ENCODE data around the gene STUM.

Gene STUM

DNA sequence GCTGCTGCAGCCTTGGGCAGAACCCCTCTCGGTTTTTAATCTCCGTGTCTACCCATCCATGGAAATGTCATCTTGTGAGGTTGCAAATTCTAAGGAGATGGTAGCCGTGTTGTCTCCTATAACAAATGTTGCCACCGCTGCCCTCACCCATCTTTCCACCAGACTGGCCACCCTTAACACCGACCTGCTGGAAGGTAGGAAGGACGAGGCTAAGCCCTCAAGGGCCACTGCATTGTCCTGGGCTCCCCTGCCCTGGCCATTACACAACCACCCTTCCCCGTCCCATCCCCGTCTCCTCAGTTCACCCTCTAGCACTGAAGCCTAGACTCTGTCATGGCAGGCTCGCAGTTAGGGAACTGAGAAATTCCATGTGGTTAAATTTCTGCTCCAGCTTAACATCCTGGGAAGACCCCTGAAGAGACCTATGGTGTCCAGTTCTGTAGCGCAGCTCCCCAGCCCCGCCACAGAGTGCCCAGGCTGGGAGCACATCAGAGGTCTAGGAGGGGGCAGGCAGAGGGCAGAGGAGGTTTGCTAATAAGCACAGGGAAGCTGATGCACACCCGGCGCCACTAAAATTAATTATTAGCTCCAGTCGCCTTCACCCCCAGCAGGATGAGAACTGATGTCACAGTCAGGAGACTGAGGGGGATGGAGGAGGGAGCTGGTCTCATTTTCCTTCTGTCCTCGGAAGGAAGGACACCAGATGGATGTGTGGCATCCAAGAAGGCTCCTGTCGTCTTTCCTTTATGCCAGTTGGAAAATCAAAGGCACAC lies 38.3 kb downstream of the STUM start:
- no peak for TF ChIP-seq ZFX (IDR thresholded peaks at IDR 0.05)
- TF ChIP-seq, protein P1, sequence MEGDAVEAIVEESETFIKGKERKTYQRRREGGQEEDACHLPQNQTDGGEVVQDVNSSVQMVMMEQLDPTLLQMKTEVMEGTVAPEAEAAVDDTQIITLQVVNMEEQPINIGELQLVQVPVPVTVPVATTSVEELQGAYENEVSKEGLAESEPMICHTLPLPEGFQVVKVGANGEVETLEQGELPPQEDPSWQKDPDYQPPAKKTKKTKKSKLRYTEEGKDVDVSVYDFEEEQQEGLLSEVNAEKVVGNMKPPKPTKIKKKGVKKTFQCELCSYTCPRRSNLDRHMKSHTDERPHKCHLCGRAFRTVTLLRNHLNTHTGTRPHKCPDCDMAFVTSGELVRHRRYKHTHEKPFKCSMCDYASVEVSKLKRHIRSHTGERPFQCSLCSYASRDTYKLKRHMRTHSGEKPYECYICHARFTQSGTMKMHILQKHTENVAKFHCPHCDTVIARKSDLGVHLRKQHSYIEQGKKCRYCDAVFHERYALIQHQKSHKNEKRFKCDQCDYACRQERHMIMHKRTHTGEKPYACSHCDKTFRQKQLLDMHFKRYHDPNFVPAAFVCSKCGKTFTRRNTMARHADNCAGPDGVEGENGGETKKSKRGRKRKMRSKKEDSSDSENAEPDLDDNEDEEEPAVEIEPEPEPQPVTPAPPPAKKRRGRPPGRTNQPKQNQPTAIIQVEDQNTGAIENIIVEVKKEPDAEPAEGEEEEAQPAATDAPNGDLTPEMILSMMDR (conservative IDR thresholded peaks at IDR 0.05) = no peak
- no peak overlapping the region for H3K27ac ChIP-seq

DNA sequence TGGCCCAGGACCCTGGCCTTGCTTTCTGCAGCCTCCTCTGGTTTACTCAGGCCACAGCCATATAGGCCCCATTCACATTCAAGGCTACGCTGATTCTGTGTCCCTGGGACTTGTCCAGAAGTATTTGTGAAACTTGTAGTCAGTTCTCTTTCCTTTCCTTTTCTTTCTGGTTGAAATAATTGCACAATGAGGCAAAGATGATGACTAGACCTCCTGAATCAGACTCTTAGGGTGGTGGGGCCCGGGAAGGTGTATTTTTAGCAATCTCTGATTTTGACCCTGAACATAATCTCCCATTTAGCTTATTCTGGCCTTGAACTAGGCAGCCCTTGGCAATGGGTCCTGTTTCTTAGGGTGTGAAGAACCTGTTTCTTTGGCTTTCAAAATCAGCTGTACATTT lies 39.9 kb downstream of the STUM start:
- TF ChIP-seq, protein P1 (conservative IDR thresholded peaks at IDR 0.05) = no peak
- TF ChIP-seq ZFX (IDR thresholded peaks at IDR 0.05) = no peak
- H3K27ac ChIP-seq = no peak overlapping the region

DNA sequence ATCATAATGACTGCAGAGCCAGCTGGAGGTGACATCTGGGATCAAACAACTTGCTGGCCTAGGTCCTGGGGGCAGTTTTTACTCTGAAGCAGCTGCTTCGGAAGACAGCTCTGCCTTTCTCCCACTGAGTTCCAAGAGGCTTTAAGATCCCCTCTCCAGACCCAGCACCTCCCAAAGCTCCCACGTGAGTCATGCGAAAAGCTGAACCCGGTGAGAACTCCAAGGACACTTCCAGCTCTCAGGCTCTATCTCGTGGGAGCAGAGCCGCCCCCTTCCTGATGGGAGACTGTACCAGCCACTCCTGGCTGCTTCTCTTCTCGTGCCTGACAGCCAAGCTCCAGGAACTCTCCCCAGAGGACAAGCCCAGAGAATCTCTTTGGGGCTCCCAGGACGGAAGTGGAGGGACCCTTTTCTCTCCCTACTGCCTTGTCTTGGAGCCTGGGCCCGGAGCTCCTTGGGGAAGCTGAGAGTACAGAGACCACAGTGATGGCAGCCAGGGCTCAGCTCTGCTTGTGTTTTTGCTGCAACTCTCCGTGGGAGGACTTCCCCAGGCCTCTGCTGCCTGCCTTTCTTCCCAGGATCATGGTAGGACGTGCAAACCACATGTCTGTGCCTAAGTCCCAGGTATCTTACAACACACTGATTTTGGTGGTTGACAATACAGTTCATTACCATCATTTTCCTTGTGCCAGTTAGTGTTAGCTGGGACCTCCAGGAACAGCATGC lies 40.6 kb downstream of the STUM start:
- no peak overlapping the region for H3K27ac ChIP-seq
- TF ChIP-seq, protein P1 (conservative IDR thresholded peaks at IDR 0.05) = no peak
- no peak for TF ChIP-seq ZFX (IDR thresholded peaks at IDR 0.05)

DNA sequence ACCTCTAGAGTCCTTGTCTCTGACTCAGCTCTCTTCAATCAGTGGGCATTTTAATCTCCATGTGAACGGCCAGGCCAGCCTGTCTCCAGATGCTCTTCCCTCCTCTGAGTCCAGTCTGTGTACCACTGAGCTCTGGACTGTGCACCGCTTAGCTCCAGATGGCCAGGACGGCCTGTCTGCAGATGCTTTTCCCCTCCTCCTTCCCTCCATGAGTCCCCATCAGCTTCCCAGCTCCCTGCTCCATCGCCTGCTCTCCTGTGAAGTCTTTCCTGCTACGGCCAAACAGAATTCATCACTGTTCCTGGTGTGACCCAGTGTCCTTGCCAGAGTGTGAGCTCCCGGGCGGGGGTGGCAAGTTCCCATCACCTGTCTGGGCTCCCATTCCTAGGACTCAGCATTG lies 42.0 kb downstream of the STUM start:
- H3K27ac ChIP-seq = no peak overlapping the region
- no peak for TF ChIP-seq ZFX (IDR thresholded peaks at IDR 0.05)
- TF ChIP-seq, protein P1 (conservative IDR thresholded peaks at IDR 0.05) = no peak

DNA sequence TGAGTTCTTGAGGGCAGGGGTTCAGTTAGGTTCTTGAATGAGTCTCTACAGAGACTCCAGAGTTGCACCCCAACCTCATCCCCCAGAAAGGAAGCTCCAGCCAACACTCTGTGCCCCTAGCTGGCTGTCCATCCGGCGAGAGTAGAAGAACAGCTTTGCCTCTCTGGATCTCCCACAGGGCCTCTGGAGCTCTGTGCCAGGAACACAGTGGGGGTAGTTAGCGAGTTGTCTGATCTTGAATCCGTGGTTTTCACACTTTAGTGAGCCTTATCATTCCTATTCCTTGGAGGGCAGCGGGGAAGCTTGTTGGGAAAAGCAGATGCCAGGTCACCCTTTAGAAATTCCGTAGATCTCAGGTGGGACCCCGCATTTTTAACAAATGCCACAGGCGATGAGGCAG lies 45.0 kb downstream of the STUM start:
- TF ChIP-seq ZFX (IDR thresholded peaks at IDR 0.05) = no peak
- TF ChIP-seq, protein P1 (conservative IDR thresholded peaks at IDR 0.05) = no peak
- no peak overlapping the region for H3K27ac ChIP-seq

DNA sequence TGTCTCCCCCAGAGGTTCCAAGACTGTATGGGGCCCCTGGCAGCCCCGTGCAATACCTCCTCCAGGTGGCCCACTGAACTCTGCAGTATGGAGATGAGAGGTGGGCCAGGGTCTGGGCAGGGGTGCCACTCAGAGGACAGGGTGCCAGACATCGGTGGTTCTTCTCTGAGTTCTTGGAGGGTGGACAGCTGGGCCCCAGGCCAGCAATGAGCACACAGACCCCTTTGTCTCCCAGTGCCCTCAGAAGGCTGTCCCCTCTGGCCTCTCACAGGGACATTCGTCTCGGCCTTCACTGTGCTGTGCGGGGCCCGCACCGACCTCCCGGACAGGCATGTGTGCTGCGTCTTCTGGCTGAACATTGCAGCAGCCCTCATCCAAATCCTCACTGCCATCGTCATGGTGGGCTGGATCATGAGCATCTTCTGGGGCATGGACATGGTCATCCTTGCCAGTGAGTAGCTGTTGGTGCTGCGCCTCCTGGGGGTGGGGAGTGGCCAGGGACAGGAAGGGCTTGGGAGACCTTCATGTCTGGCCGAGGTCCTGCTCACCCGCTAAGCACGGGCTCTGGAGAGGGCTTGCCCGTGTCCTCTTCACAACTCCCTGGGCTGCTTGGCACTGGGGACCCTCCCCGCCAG lies 48.1 kb downstream of the STUM start:
- H3K27ac ChIP-seq = no peak overlapping the region
- TF ChIP-seq, protein P1 (conservative IDR thresholded peaks at IDR 0.05) = no peak
- no peak for TF ChIP-seq ZFX (IDR thresholded peaks at IDR 0.05)
